GM21390 (cell line): ENCODE measurements around the gene JMJD7.
"Not testable (repeated sequence)": the region's sequence is repeated elsewhere in the genome, so short reads cannot be mapped to it uniquely, and the experiment has no call there.

Source experiments
- ATAC-seq: cut with Tn5 transposase; IDR thresholded peaks from one replicate; pipeline ENCODE4 v1.9.1; 2021; ENCODE audit not compliant: unreplicated experiment

JMJD7 gene

DNA sequence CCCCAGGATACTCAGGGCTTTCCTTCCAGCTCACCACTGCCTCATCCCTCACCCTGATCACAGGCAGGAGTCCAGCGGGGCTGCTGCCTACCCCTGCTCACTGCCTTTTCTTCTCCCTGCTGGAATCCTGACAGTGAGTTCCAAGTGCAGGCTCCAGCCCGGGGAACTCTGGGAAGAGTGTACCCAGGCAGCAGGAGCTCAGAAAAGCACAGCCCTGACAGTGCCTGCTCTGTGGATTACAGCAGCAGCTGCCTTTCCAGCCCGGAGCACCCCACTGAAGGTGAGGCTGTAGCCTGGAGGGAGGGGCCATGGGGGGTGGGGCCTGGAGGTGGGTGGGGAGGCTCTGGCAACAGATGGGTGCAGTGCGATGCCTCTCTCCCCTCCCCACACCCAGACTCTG, 6.1 kb upstream of the JMJD7 start:
- ATAC-seq: no peak

GRCh38 chr15:41822471-41822870, 5.4 kb upstream of the JMJD7 start:
- ATAC-seq: no peak

- ATAC-seq: no peak
Observed at GRCh38 chr15:41822957-41823356, 4.9 kb upstream of the JMJD7 start.

DNA sequence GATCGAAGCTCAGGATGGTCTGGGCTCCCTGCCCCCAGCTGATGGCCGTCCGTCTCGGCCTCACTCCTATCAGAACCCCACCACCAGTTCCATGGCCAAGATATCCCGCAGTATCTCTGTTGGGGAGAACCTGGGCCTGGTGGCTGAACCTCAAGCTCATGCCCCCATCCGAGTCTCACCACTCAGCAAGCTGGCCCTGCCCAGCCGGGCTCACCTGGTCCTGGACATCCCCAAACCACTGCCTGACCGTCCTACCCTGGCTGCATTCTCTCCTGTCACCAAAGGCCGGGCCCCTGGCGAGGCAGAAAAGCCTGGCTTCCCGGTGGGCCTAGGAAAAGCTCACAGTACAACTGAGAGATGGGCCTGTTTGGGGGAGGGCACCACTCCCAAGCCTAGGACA, 4.4 kb upstream of the JMJD7 start:
- ATAC-seq: no peak

DNA sequence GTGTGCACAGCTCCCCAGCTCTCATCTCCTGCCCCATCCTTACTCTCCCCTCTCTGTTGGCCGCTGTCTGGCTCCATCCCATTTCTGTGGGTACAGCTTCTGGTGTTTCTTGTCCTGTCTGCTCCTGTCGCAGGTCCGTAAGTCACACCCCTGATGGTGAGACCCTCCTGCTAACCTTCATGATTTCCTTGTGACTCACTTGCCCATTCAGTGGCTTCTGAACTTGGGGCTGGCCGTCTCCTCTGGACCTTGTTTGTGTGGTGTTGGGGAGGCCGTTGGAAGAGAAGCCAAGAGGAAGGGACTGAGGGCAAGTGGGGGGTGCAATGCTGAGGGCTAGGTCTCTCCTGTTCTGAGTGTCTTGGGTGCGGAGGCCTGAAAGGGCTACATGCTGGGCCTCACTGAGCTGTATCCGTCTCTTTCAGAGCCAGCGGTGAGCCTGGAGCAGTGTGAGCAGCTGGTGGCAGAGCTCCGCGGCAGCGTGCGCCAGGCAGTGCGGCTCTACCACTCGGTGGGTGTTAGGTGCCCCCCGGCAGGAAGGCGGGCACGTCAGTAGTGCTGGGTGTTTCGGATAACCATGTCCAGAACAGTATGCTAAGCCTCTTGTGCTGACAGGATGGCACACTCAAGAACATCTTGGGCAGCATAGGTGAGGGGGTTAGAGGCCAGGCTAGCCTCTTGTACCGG, 3.7 kb upstream of the JMJD7 start:
- no peak for ATAC-seq

DNA sequence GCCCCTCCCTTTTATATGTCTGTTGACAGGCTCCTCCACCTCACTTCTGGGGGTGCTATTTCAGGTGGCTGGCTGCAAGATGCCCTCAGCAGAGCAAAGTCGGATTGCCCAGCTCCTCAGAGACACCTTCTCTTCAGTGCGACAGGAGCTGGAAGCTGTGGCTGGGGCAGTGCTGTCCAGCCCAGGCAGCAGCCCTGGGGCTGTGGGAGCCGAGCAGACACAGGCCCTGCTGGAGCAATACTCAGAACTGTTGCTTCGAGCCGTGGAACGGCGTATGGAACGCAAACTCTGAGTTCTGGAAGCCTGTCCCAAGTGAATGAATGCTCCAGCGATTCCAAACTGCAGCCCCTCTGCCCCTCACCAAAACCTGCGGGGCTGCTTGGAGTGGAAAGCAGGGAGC, 2.7 kb upstream of the JMJD7 start:
- ATAC-seq: no peak

DNA sequence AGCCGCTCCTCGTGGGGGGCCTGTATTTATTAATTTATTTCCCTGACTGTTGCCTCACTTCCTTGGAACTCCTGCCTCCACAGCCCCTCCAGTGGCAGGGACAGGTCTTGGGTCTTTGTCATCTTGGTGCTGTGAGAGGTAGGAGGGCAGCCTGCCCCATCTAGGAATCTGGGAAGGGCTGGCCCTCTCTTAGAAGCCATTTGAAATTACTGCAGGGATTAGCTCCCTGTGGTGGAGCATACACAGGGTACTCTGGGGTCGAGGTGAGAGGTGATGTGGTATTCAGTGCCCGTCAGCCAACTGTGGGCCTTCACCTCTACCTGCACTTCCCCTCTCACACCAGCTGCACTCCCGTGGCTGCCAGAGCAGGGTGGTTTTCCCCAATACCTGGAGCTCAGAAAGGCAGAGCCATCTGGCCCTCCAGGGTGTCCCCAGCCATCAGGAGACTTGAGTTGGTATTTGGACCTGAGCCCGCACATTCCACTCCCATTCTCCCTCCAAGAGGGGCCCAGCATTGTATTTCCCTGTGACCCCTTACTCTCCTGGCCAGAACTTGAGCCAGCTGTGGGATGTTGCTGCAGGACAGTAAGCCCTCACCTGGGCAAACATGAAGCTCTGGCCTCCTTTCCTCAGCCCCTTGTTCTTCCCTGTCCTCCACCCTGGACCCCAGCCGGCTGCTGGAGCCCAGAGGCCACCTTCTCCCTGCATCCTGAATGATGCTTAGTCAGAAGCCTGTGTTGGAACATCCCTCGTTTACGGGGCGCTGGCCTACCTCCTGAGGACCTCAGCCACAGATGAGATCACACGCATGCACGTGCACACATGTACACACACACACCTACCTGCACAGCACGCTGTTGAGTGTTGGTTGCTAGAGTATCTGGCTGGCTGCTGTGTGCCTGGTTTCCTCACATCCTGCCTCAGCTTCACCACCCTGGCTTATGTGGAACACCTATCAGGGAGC, 2.0 kb upstream of the JMJD7 start:
- ATAC-seq: no peak

GRCh38 chr15:41827290-41827879, 507 bp upstream of the JMJD7 start:
- ATAC-seq: peak; percentile 3

DNA sequence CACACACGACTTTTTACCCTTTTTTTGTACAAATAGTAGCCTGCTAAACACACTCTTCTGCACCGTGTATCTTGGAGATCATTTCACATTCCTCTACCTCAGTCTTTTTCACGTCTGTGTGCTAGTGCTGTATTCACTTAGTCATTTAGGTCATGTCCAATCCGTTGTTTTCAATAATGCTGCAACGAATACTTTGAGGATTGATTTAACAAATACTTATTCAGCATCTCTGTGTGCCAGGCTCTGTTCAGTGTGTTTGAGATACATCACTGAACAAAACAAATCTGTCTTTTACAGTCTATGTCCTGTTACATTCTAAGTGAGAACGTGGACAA, 882 bp downstream of the JMJD7 start:
- no peak for ATAC-seq

GRCh38 chr15:41829959-41830646, 2.2 kb downstream of the JMJD7 start:
- ATAC-seq: no peak

DNA sequence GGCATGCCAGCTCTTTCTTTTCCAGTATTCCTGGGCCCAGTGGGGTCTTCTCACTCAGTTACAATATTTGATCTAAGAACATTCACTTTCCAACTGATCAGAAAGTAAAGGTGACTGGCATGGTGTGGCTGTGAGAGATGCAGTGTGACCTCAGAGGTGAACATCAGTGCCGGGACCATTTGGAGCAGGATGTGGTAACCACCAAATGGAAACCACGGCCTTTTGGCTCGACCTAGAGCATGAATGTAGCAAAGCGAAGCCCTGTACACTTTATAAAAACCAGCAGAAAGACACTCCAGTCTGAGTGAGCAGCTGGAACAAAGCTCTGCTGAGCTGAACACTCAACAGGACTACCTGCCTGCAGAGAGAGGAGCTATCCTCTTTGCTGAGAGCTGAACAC, 3.4 kb downstream of the JMJD7 start:
- ATAC-seq: not testable (repeated sequence)

DNA sequence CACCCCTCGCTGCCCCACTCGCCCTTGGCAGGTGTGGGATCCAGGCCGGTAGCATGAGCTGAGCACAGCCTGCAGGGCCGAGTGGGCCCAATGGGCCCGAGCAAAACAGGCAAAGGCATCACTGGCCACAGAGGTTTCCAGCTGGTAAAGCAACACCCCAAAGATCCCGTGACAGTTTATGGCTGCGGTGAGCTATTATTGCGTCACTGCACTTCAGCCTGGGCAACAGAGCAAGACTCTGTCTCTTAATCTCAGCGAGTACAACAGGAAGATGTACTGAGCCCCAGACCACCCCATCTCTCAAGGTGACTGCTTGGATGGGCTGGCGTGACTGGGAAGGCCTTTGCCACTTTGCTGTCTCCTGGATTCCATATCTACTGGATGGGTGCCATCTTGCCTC, 4.3 kb downstream of the JMJD7 start:
- no peak for ATAC-seq

GRCh38 chr15:41832875-41833274, 5.0 kb downstream of the JMJD7 start:
- ATAC-seq: no peak

DNA sequence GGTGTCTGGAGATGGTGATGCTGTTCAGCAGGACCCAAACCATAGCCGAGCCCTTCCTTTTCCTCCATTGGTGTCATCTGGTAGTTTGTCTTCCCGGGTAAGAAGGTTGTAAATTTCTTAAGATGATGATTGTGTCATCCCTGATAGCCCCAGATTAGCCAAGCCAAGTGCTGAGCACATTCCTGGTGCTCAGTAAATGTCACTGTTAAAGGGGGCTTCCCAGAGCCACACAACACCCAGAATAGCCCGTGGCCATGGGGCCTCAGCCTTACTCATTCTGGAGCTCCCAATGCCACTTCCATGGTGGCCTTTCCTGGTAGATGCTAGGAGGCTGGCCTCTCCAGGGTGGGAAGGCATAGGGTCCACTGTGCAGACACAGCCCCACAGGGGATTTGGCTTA, 6.2 kb downstream of the JMJD7 start:
- ATAC-seq: no peak

DNA sequence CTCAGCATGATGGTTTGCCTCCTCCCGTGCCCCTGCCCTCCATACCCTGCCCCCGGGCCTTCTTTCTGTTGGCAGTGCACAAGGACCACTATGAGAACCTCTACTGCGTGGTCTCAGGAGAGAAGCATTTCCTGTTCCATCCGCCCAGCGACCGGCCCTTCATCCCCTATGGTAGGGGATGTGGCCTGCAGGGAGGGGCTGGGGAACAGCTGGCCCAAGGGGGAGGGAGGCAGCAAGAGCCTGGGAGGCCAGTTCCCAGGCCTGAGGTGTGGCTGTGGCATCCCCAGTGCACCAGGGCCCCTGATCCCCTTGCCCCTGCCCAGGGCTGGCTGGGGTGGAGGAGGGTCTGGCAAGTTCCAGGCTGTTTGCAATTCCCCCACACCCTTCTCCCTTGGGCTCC, 8.2 kb downstream of the JMJD7 start:
- ATAC-seq: no peak

DNA sequence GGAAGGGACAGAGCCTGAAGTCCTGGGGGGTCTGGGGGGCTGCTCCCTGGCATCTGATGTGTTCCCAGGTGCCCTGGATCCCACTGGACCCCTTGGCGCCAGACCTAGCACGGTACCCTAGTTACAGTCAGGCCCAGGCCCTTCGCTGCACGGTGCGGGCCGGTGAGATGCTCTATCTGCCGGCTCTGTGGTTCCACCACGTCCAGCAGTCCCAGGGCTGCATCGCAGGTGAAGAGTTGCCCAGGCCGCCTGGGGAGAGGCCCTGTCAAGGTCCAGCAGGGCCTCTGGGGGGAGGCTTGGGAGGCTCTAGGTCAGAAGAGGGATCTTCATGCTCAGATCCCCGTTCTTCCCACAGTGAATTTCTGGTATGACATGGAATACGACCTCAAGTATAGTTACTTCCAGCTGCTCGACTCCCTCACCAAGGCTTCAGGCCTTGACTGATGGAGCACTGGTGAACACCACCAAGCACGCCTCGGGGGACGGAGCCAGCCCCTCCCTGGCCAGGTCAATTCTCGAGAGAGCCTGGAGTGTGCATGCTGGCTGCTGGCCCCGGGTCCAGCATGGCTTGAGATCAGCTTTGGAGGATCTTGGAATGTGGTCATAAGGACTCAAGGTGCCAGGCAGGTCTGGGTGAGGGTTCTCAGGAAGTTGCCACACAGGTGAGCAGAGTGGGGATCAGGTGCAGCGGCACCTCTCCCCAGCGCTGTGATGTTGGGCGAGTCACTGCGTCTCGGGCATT, 9.0 kb downstream of the JMJD7 start:
- no peak for ATAC-seq

GRCh38 chr15:41838400-41838897, 10.6 kb downstream of the JMJD7 start, which contains the start of gene PLA2G4B:
Gene PLA2G4B, plus strand, starts transcription at chr15:41838847. Its CDS starts 67 bp downstream, at chr15:41838914.
- no peak for ATAC-seq

DNA sequence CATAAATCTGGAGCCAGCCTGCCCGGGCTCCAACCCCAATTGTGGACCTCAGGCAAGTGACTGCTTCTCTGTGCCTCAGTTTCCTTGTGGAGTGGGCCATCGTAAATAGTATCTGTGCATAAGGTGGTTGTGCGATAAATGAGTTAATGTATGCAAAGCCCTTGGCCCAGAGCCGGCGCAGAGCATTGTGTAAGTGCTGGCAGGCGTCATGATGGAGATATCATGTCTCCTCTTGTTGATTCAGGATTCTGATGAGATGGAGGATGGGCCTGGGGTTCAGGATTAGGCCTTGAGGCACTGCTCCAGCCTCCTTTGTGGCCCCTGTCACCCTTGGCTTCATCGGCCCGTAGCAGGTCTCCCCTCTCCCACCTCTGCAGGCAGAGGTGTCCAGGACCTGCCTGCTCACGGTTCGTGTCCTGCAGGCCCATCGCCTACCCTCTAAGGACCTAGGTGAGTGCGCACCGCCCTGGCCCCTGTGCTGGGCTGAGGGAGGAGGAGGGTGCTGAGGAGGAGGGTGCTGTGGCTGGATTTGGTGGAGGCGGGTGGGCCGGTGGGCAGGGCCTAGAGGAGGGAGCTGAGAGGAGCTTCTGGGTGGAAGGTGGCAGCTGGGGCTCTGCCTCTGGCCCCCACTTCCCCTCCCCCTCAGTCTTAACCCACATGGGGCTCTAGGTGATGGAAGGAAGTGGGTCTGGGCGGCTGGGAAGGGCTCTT, 12.0 kb downstream of the JMJD7 start:
- no peak for ATAC-seq

DNA sequence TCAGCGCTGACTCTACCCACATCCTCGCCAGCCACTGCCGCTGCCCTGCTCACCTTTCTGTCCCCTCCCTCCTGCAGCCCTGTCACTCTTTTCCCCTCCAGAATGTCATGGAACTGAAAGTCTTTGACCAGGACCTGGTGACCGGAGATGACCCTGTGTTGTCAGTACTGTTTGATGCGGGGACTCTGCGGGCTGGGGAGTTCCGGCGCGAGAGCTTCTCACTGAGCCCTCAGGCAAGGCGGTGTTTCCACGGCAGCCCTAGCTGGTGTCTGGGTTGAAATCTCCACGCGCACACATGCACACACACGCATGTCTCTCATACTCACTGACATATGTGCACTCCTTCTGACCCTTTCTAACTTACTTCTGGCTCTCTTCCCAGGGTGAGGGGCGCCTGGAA, 12.8 kb downstream of the JMJD7 start:
- ATAC-seq: no peak

GRCh38 chr15:41841131-41841530, 13.2 kb downstream of the JMJD7 start:
- ATAC-seq: no peak
